Activated B cell treated with CpG ODN at 0.5 μM for 24 hours (primary cell): ENCODE results near the gene FBN2. TPM values are rescaled to one million over a fixed set of nuclear protein-coding genes. Genes with fewer than 3 reads are reported as not detected.

ENCODE experiments used
- ATAC-seq: fragments of 200-7000 bp; cut with Tn5 transposase; one replicate; pipeline ENCODE4 v1.10.0; 2021; ENCODE audit warnings: low read depth, mild to moderate bottlenecking, moderate library complexity
- CTCF ChIA-PET: fragments of 350-600 bp; sonication (Branson Sonifier 250); formaldehyde crosslinking; loops from one replicate; lab custom pipeline; 2021; ENCODE audit warnings: antibody characterized with exemption; lab: Charles Lee
- POLR2A ChIA-PET: fragments of 350-600 bp; sonication (Branson Sonifier 250); formaldehyde crosslinking; loops from one replicate; lab custom pipeline; 2021; ENCODE audit warnings: antibody characterized with exemption; lab: Charles Lee
- DNase-seq: peaks from one replicate; pipeline ENCODE4 v3.0.0; 2022
- H3K27ac Mint-ChIP-seq: one replicate; pipeline ENCODE4 v1.8.0; 2020; ENCODE audit warnings: mixed read lengths
- H3K27me3 Mint-ChIP-seq: one replicate; pipeline ENCODE4 v1.8.0; 2021; ENCODE audit warnings: mixed read lengths
- H3K36me3 Mint-ChIP-seq: one replicate; pipeline ENCODE4 v1.8.0; 2021; ENCODE audit warnings: low read depth, mixed read lengths
- H3K4me1 Mint-ChIP-seq: one replicate; pipeline ENCODE4 v1.8.0; 2021; ENCODE audit warnings: mixed read lengths
- H3K4me3 Mint-ChIP-seq: one replicate; pipeline ENCODE4 v1.8.0; 2020; ENCODE audit warnings: mild to moderate bottlenecking, mixed read lengths
- H3K9me3 Mint-ChIP-seq: one replicate; pipeline ENCODE4 v1.8.0; 2020; ENCODE audit warnings: mixed read lengths
- CTCF ChIP-seq: fragments of 200-600 bp; IDR thresholded peaks from one replicate; pipeline ENCODE4 v1.8.0; 2022; ENCODE audit warnings: antibody characterized with exemption, mild to moderate bottlenecking
- intact Hi-C: fragments of 100-400 bp; cut with micrococcal nuclease; formaldehyde crosslinking; loops from one replicate; pipeline ENCODE4 v1.15.1; 2024
- total RNA-seq: library from RNA; stranded (reverse); gene quantifications from 2 replicates; pipeline ENCODE4 v1.2.3, GENCODE V29; 2022

The FBN2 gene
- total RNA-seq, 1 donor from 2014 or later, result not detected

- Mint-ChIP-seq H3K4me1 (no peaks in the 10 kb centered on the region), H3K27ac (no peak overlapping the region), H3K9me3 (no peaks in the 10 kb centered on the region), H3K4me3 (no peak overlapping the region), H3K27me3 (no peaks in the 10 kb centered on the region), H3K36me3 (no peaks in the 10 kb centered on the region)
- ATAC-seq, result no peak
- intact Hi-C loops, result no loop called here
- no peak for TF ChIP-seq CTCF
- no peak for DNase-seq
- ChIA-PET CTCF (no interaction called here), POLR2A (no interaction called here)
Observed at GRCh38 chr5:128472919-128473318, 65.1 kb downstream of the FBN2 start.

- Mint-ChIP-seq H3K9me3 (no peaks in the 10 kb centered on the region), H3K27me3 (no peaks in the 10 kb centered on the region), H3K36me3 (no peaks in the 10 kb centered on the region), H3K4me3 (no peak overlapping the region), H3K4me1 (no peaks in the 10 kb centered on the region), H3K27ac (no peak overlapping the region)
- ChIA-PET CTCF (no interaction called here), POLR2A (no interaction called here)
- no peak for ATAC-seq
- DNase-seq, result no peak
- intact Hi-C loops, result no loop called here
- TF ChIP-seq CTCF, result no peak
Observed at GRCh38 chr5:128472036-128472435, 66.0 kb downstream of the FBN2 start.

GRCh38 chr5:128470663-128471062 lies 67.4 kb downstream of the FBN2 start:
- ATAC-seq, result no peak
- intact Hi-C loops, result no loop called here
- Mint-ChIP-seq H3K9me3 (no peaks in the 10 kb centered on the region), H3K27ac (no peak overlapping the region), H3K4me1 (no peaks in the 10 kb centered on the region), H3K4me3 (no peak overlapping the region), H3K36me3 (no peaks in the 10 kb centered on the region), H3K27me3 (no peaks in the 10 kb centered on the region)
- DNase-seq, result no peak
- no peak for TF ChIP-seq CTCF
- CTCF ChIA-PET, result no interaction called here
- POLR2A ChIA-PET, result no interaction called here

- H3K27me3 Mint-ChIP-seq, result no peaks in the 10 kb centered on the region
- H3K4me3 Mint-ChIP-seq, result no peak overlapping the region
- ChIA-PET POLR2A (no interaction called here), CTCF (no interaction called here)
- no peaks in the 10 kb centered on the region for H3K9me3 Mint-ChIP-seq
- no peaks in the 10 kb centered on the region for H3K36me3 Mint-ChIP-seq
- intact Hi-C loops, result no loop called here
- ATAC-seq (no peak), DNase-seq (no peak)
- no peaks in the 10 kb centered on the region for H3K4me1 Mint-ChIP-seq
- TF ChIP-seq CTCF, result no peak
- no peak overlapping the region for H3K27ac Mint-ChIP-seq
Observed at GRCh38 chr5:128469912-128470311, 68.1 kb downstream of the FBN2 start.

- Mint-ChIP-seq H3K36me3 (no peaks in the 10 kb centered on the region), H3K4me1 (no peaks in the 10 kb centered on the region), H3K9me3 (no peaks in the 10 kb centered on the region), H3K27ac (no peak overlapping the region), H3K27me3 (no peaks in the 10 kb centered on the region), H3K4me3 (no peak overlapping the region)
- no peak for TF ChIP-seq CTCF
- DNase-seq, result no peak
- intact Hi-C loops, result no loop called here
- ChIA-PET POLR2A (no interaction called here), CTCF (no interaction called here)
- no peak for ATAC-seq
Observed at GRCh38 chr5:128466980-128467379, 71.1 kb downstream of the FBN2 start.
